ENCODE data around the gene GRK2. TPM values are rescaled to one million over a fixed set of nuclear protein-coding genes. Genes with fewer than 3 reads are reported as not detected.

The GRK2 gene
- total and polyA plus RNA-seq, 2 donors (not counting 3 experiments of a cell fraction or from before 2014, with no cell fraction given), result 57.9 to 62.3 TPM

DNA sequence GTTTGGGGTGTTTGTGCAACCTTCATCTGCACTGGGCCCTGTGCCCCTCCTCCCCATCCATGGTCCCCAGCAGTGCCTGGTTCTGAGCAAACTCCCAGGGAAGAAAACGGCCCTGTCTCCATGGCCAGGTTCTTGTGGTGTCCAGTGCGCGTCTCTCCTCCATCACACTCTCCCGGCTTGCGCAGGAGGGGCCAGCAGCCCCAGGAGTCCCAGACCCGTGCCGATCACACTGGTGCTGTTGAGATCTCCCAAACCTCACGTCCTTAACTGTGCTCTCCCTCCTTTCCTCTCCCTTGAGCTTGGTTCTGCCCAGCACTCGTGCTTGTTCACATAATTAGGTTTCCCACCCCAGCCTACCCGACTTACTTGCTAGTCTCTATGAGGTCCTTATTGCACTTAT, 10.9 kb upstream of the GRK2 start:
- H3K36me3 ChIP-seq (ENCODE audit: control insufficient read depth in 2 of 2, extremely low read depth in 1 of 2, insufficient read depth in 2 of 2, low read length in 2 of 2), result peaks cover 49 to 55% of the 10 kb centered on the region in 2 experiments

More for the DNA sequence above, 10.9 kb upstream of the GRK2 start:
- intact Hi-C loops (cut with micrococcal nuclease), result no loop called here
- no peak overlapping the region for H3K4me2 ChIP-seq (ENCODE audit: insufficient read depth, low read length)
- FAIRE-seq (no peak), DNase-seq (ENCODE audit: low read depth, low spot score) (no peak)
- no peaks in the 10 kb centered on the region for H3K79me2 ChIP-seq (ENCODE audit: control insufficient read depth, insufficient read depth, low read length)
- no peak overlapping the region for H2AFZ ChIP-seq (ENCODE audit: low read depth, low read length)
- H4K20me1 ChIP-seq (replicated peaks; ENCODE audit: control insufficient read depth, extremely low read depth, insufficient read depth, low read length), result no peaks in the 10 kb centered on the region
- H3K9me3 ChIP-seq (replicated peaks; ENCODE audit: control insufficient read depth, insufficient read depth, low read length), result no peaks in the 10 kb centered on the region
- dilution Hi-C loops (cut with MboI; ENCODE audit: extremely low pct_ligation_motif_present, low sequenced_read_pairs), result no loop called here
- H3K27me3 ChIP-seq (ENCODE audit: control insufficient read depth in 2 of 2, insufficient read depth in 2 of 2, low read length in 2 of 2), result no peaks in the 10 kb centered on the region
- no peak overlapping the region for H3K27ac ChIP-seq (ENCODE audit: insufficient read depth, low read depth, low read length)
- no peaks in the 10 kb centered on the region for H3K4me1 ChIP-seq (ENCODE audit: control insufficient read depth, extremely low read depth, insufficient read depth, low read length)
- no peak overlapping the region for H3K9ac ChIP-seq (replicated peaks; ENCODE audit: extremely low read depth, insufficient read depth, low read length)
- H3K9me1 ChIP-seq (replicated peaks; ENCODE audit: control insufficient read depth, extremely low read depth, insufficient read depth, low read length), result no peaks in the 10 kb centered on the region
- ChIA-PET CTCF (no interaction called here), POLR2A (interaction anchor here (1.1 kb wide), 1 partner anchor 63 kb away, joined by 3 read pairs; no protein-coding TSS in a partner anchor)
- no peak overlapping the region for H3K4me3 ChIP-seq (replicated peaks in 1 of 3; ENCODE audit: insufficient read depth in 1 of 3, low read depth in 1 of 3, low read length in 3 of 3)
- no TSS peak for BruUV-seq (replicated peaks)
- TF ChIP-seq POLR2AphosphoS5 (IDR thresholded peaks at IDR 0.05; ENCODE audit: insufficient read depth, low read depth, low read length), result no peak
- TF ChIP-seq POLR2A (IDR thresholded peaks at IDR 0.05; ENCODE audit: low read depth, low read length), result no peak
- TF ChIP-seq MYC (IDR thresholded peaks at IDR 0.05; ENCODE audit: low read depth, low read length), result no peak
- TF ChIP-seq, protein P1, sequence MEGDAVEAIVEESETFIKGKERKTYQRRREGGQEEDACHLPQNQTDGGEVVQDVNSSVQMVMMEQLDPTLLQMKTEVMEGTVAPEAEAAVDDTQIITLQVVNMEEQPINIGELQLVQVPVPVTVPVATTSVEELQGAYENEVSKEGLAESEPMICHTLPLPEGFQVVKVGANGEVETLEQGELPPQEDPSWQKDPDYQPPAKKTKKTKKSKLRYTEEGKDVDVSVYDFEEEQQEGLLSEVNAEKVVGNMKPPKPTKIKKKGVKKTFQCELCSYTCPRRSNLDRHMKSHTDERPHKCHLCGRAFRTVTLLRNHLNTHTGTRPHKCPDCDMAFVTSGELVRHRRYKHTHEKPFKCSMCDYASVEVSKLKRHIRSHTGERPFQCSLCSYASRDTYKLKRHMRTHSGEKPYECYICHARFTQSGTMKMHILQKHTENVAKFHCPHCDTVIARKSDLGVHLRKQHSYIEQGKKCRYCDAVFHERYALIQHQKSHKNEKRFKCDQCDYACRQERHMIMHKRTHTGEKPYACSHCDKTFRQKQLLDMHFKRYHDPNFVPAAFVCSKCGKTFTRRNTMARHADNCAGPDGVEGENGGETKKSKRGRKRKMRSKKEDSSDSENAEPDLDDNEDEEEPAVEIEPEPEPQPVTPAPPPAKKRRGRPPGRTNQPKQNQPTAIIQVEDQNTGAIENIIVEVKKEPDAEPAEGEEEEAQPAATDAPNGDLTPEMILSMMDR (IDR thresholded peaks at IDR 0.05; ENCODE audit: extremely low read depth in 1 of 2, insufficient read depth in 1 of 2, low read depth in 1 of 2, low read length in 2 of 2), result no peak
- TF ChIP-seq EZH2 (IDR thresholded peaks at IDR 0.05; ENCODE audit: borderline replicate concordance, low read depth, low read length, severe bottlenecking), result no peak
- no peak for TF ChIP-seq JUN (IDR thresholded peaks at IDR 0.05; ENCODE audit: borderline replicate concordance, insufficient read depth, insufficient read length, low read depth)
- TF ChIP-seq GATA2 (IDR thresholded peaks at IDR 0.05; ENCODE audit: insufficient read depth, insufficient read length, low read depth, low read length), result no peak
- no peak for TF ChIP-seq FOS (IDR thresholded peaks at IDR 0.05; ENCODE audit: borderline replicate concordance, insufficient read depth, low read length)
- TF ChIP-seq, protein P2, sequence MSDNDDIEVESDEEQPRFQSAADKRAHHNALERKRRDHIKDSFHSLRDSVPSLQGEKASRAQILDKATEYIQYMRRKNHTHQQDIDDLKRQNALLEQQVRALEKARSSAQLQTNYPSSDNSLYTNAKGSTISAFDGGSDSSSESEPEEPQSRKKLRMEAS (IDR thresholded peaks at IDR 0.05; ENCODE audit: insufficient read depth, insufficient read length), result no peak
